Measurements from ENCODE around the gene CRBN. TPM values are rescaled to one million over a fixed set of nuclear protein-coding genes. Genes with fewer than 3 reads are reported as not detected.
A peak's percentile ranks its signal among the peaks of the same experiment; 100 is the strongest.

Gene CRBN
- total RNA-seq, 3 donors from 2014 or later (not counting 1 experiment from before 2014, with no cell fraction given) = 126 to 166 (median 139) TPM

- H3K36me3 ChIP-seq (ENCODE audit: control insufficient read depth, insufficient read depth, low read length) = peaks cover 89% of the 10 kb centered on the region
- H3K36me3 Mint-ChIP-seq = peaks cover 16% of the 10 kb centered on the region
These were observed 13.8 kb downstream of the CRBN start for GRCh38 chr3:3165650-3166049.

DNA sequence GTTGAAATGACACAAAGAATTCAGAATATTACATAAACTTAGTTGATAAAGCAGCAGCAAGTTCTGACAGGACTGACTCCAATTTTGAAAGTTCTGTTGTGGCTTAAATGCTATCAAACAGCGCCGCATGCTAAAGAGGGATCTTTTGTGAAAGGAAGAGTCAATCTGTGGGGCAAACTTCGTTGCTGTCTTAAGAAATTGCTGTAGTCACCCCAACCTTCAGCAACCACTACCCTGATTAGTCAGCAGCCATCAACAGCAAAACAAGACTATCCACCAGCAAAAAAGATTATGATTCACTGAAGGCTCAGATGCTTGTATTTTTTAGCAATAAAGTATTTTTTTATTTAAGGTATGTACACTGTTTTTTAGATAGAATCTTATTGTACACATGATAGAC, 14.2 kb downstream of the CRBN start:
- Mint-ChIP-seq H3K4me1 (peaks cover 30 to 56% of the 10 kb centered on the region in 2 donors), H3K27ac (peak overlapping the region; percentile 69 to 71), H3K36me3 (peaks cover 16% of the 10 kb centered on the region), H3K4me3 (no peak overlapping the region), H3K9me3 (no peaks in the 10 kb centered on the region), H3K27me3 (ENCODE audit: low read depth in 2 of 2) (no peaks in the 10 kb centered on the region)
- 91% methylated on average over 2 of the region's 3 CpGs for WGBS (ENCODE audit: insufficient coverage)
- no peak overlapping the region for H3K27ac ChIP-seq (ENCODE audit: low read length)
- ATAC-seq (no peak), DNase-seq (no peak)
- no peak for TF ChIP-seq CTCF (IDR thresholded peaks at IDR 0.05)
- peaks cover 87% of the 10 kb centered on the region for H3K36me3 ChIP-seq (ENCODE audit: control insufficient read depth, insufficient read depth, low read length)
- no peaks in the 10 kb centered on the region for H3K27me3 ChIP-seq (ENCODE audit: control insufficient read depth, insufficient read depth, low read length)
- intact Hi-C loops (cut with micrococcal nuclease) = no loop called here
- H3K4me1 ChIP-seq (ENCODE audit: control insufficient read depth, insufficient read depth, low read length) = no peaks in the 10 kb centered on the region
- H3K4me3 ChIP-seq (ENCODE audit: low read length) = no peak overlapping the region
- no peaks in the 10 kb centered on the region for H3K9me3 ChIP-seq (ENCODE audit: control insufficient read depth, insufficient read depth, low read length)

More at GRCh38 chr3:3165650-3166049, 13.8 kb downstream of the CRBN start:
- intact Hi-C loops (cut with micrococcal nuclease) = no loop called here
- DNase-seq = no peak
- ATAC-seq = no peak
- H3K27ac ChIP-seq (ENCODE audit: low read length) = no peak overlapping the region
- H3K4me3 Mint-ChIP-seq = no peak overlapping the region
- H3K27me3 Mint-ChIP-seq (ENCODE audit: low read depth in 2 of 2) = no peaks in the 10 kb centered on the region
- peaks cover 27 to 52% of the 10 kb centered on the region in 2 donors for H3K4me1 Mint-ChIP-seq
- peak overlapping the region; percentile 59 to 71 for H3K27ac Mint-ChIP-seq
- 89% methylated on average over 3 of the region's 3 CpGs for WGBS (ENCODE audit: insufficient coverage)
- no peaks in the 10 kb centered on the region for H3K9me3 ChIP-seq (ENCODE audit: control insufficient read depth, insufficient read depth, low read length)
- no peaks in the 10 kb centered on the region for H3K27me3 ChIP-seq (ENCODE audit: control insufficient read depth, insufficient read depth, low read length)
- no peak overlapping the region for H3K4me3 ChIP-seq (ENCODE audit: low read length)
- no peaks in the 10 kb centered on the region for H3K9me3 Mint-ChIP-seq
- no peak for TF ChIP-seq CTCF (IDR thresholded peaks at IDR 0.05)
- no peaks in the 10 kb centered on the region for H3K4me1 ChIP-seq (ENCODE audit: control insufficient read depth, insufficient read depth, low read length)

DNA sequence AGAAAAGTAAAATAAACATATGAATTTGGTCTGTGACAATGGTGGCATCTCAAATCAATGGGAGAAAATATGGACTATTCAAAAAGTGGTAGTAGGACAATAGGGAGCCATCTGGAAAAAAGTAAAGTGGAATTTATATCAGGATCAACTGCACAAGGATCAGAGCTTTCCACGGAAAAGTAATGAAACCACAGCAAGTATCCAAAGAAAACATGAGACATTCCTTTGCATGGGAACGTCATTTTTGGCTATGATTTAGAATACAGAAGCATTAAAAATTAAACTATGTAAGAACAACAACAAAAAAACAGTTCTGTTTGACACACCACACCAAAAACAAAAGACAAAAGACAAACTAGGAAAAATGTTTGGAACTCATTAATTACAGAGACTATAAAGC, 18.7 kb downstream of the CRBN start:
- Mint-ChIP-seq H3K9me3 (no peaks in the 10 kb centered on the region), H3K4me1 (peaks cover 36 to 65% of the 10 kb centered on the region in 2 donors), H3K27ac (peak overlapping the region; percentile 43 to 49), H3K27me3 (ENCODE audit: low read depth in 2 of 2) (no peaks in the 10 kb centered on the region), H3K4me3 (no peak overlapping the region), H3K36me3 (peaks cover under 1% of the 10 kb centered on the region)
- WGBS (ENCODE audit: insufficient coverage) = 94% methylated on average over 2 of the region's 2 CpGs
- DNase-seq (no peak), ATAC-seq (no peak)
- H3K27ac ChIP-seq (ENCODE audit: low read length) = no peak overlapping the region
- intact Hi-C loops (cut with micrococcal nuclease) = no loop called here
- H3K27me3 ChIP-seq (ENCODE audit: control insufficient read depth, insufficient read depth, low read length) = no peaks in the 10 kb centered on the region
- H3K9me3 ChIP-seq (ENCODE audit: control insufficient read depth, insufficient read depth, low read length) = no peaks in the 10 kb centered on the region
- H3K36me3 ChIP-seq (ENCODE audit: control insufficient read depth, insufficient read depth, low read length) = peaks cover 87% of the 10 kb centered on the region
- no peak for TF ChIP-seq CTCF (IDR thresholded peaks at IDR 0.05)
- no peak overlapping the region for H3K4me3 ChIP-seq (ENCODE audit: low read length)
- peaks cover 4% of the 10 kb centered on the region for H3K4me1 ChIP-seq (ENCODE audit: control insufficient read depth, insufficient read depth, low read length)

GRCh38 chr3:3157484-3157883, 22.0 kb downstream of the CRBN start:
- ATAC-seq (no peak), DNase-seq (no peak)
- H3K27ac ChIP-seq (ENCODE audit: low read length) = no peak overlapping the region
- Mint-ChIP-seq H3K4me1 (peaks cover 41 to 50% of the 10 kb centered on the region in 2 donors), H3K36me3 (peaks cover 11% of the 10 kb centered on the region), H3K9me3 (no peaks in the 10 kb centered on the region), H3K27ac (peak overlapping the region in 1 of 2 donors; percentile 81), H3K4me3 (no peak overlapping the region), H3K27me3 (ENCODE audit: low read depth in 2 of 2) (no peaks in the 10 kb centered on the region)
- 98% methylated on average over 7 of the region's 8 CpGs for WGBS (ENCODE audit: insufficient coverage)
- peaks cover 4% of the 10 kb centered on the region for H3K4me1 ChIP-seq (ENCODE audit: control insufficient read depth, insufficient read depth, low read length)
- peaks cover 88% of the 10 kb centered on the region for H3K36me3 ChIP-seq (ENCODE audit: control insufficient read depth, insufficient read depth, low read length)
- intact Hi-C loops (cut with micrococcal nuclease) = no loop called here
- H3K4me3 ChIP-seq (ENCODE audit: low read length) = no peak overlapping the region
- H3K9me3 ChIP-seq (ENCODE audit: control insufficient read depth, insufficient read depth, low read length) = no peaks in the 10 kb centered on the region
- no peak for TF ChIP-seq CTCF (IDR thresholded peaks at IDR 0.05)
- H3K27me3 ChIP-seq (ENCODE audit: control insufficient read depth, insufficient read depth, low read length) = no peaks in the 10 kb centered on the region
